NCI-H1105 treated with DMSO at 0.1 percent for 48 hours (cell line): ENCODE data around the gene TPCN2.

ENCODE experiments used
- DNase-seq: peaks from one replicate; lab custom pipeline; 2025; lab: John Stamatoyannopoulos, UW

Gene TPCN2

GRCh38 chr11:69039501-69039900, 9.2 kb upstream of the TPCN2 start:
- no peak for DNase-seq

GRCh38 chr11:69040051-69040450, 8.7 kb upstream of the TPCN2 start:
- DNase-seq, result no peak

- DNase-seq, result no peak
These were observed 8.0 kb upstream of the TPCN2 start for GRCh38 chr11:69040581-69041260.

GRCh38 chr11:69041516-69041915, 7.2 kb upstream of the TPCN2 start:
- DNase-seq, result no peak

- no peak for DNase-seq
These were observed 4.4 kb upstream of the TPCN2 start for GRCh38 chr11:69044111-69045013.

GRCh38 chr11:69048031-69048693, 570 bp upstream of the TPCN2 start:
- DNase-seq, result no peak

- DNase-seq, result no peak
These were observed 747 bp downstream of the TPCN2 start for GRCh38 chr11:69049490-69049867.

GRCh38 chr11:69050592-69051380, 2.1 kb downstream of the TPCN2 start:
- no peak for DNase-seq

- no peak for DNase-seq
These were observed 2.9 kb downstream of the TPCN2 start for GRCh38 chr11:69051381-69052342.

GRCh38 chr11:69052343-69053168, 3.8 kb downstream of the TPCN2 start:
- no peak for DNase-seq

GRCh38 chr11:69053169-69053477, 4.4 kb downstream of the TPCN2 start:
- DNase-seq, result no peak

- DNase-seq, result no peak
These were observed 5.0 kb downstream of the TPCN2 start for GRCh38 chr11:69053546-69054396.

GRCh38 chr11:69054397-69055211, 5.9 kb downstream of the TPCN2 start:
- no peak for DNase-seq

GRCh38 chr11:69055212-69055586, 6.5 kb downstream of the TPCN2 start:
- DNase-seq, result no peak

GRCh38 chr11:69055598-69056516, 7.1 kb downstream of the TPCN2 start:
- DNase-seq, result no peak

GRCh38 chr11:69057236-69057635, 8.5 kb downstream of the TPCN2 start:
- DNase-seq, result no peak

GRCh38 chr11:69057801-69058200, 9.1 kb downstream of the TPCN2 start:
- no peak for DNase-seq
